ENCODE results near the gene TPRA1.

TPRA1 gene

DNA sequence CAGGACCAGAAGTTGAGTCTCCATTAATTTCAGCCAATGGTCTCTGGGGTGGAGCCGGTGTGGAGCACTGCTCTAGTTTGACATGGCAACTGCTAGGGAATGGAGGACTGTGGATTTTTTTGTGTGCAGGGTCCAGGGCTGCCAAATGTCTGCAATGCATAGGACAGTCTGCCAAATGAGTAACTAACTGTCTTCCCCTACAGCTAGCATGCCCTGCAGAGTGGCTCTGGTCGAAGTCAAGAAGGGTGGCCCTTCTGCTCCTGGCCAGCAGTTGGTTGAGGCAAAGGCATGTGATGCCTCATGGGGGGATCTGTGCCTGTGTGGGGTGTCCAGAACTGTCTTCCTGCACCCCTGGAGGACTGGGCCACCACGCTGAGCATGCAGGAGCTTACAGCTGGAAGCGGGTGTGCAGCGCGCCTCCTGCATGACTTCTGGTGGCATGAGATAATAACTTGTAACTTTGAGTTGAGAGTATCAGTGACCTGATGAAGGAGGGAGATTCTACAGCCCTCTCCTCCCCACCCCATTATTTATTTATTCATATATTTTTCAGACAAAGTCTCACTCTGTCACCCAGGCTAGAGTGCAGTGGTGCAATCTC is 4.6 kb downstream of the TPRA1 start:
- no peak overlapping the region for H3K4me3 ChIP-seq (ENCODE audit: low read length)

GRCh38 chr3:127585163-127585812 is 5.2 kb downstream of the TPRA1 start:
- no peaks in the 10 kb centered on the region for H3K9me3 ChIP-seq (ENCODE audit: control insufficient read depth, low read depth, low read length)
- H3K27me3 ChIP-seq (ENCODE audit: control insufficient read depth, insufficient read depth, low read length): peaks cover 8% of the 10 kb centered on the region
- H3K36me3 ChIP-seq (ENCODE audit: control insufficient read depth, low read depth, low read length): no peaks in the 10 kb centered on the region
- H3K9ac ChIP-seq (ENCODE audit: low read length): no peak overlapping the region
- no peak overlapping the region for H3K4me3 ChIP-seq (ENCODE audit: low read length)
- H3K4me1 ChIP-seq (ENCODE audit: control insufficient read depth, low read depth, low read length): no peaks in the 10 kb centered on the region
- H3K27ac ChIP-seq (ENCODE audit: low read length): no peak overlapping the region

More for the DNA sequence above, 4.6 kb downstream of the TPRA1 start:
- no peaks in the 10 kb centered on the region for H3K36me3 ChIP-seq (ENCODE audit: control insufficient read depth, low read depth, low read length)
- H3K4me1 ChIP-seq (ENCODE audit: control insufficient read depth, low read depth, low read length): no peaks in the 10 kb centered on the region
- H3K9me3 ChIP-seq (ENCODE audit: control insufficient read depth, low read depth, low read length): no peaks in the 10 kb centered on the region
- peaks cover 8% of the 10 kb centered on the region for H3K27me3 ChIP-seq (ENCODE audit: control insufficient read depth, insufficient read depth, low read length)
- no peak overlapping the region for H3K27ac ChIP-seq (ENCODE audit: low read length)
- no peak overlapping the region for H3K9ac ChIP-seq (ENCODE audit: low read length)

- H3K9me3 ChIP-seq (ENCODE audit: control insufficient read depth, low read depth, low read length): no peaks in the 10 kb centered on the region
- no peak overlapping the region for H3K4me3 ChIP-seq (ENCODE audit: low read length)
- no peaks in the 10 kb centered on the region for H3K4me1 ChIP-seq (ENCODE audit: control insufficient read depth, low read depth, low read length)
- peaks cover 7% of the 10 kb centered on the region for H3K27me3 ChIP-seq (ENCODE audit: control insufficient read depth, insufficient read depth, low read length)
- no peaks in the 10 kb centered on the region for H3K36me3 ChIP-seq (ENCODE audit: control insufficient read depth, low read depth, low read length)
- H3K9ac ChIP-seq (ENCODE audit: low read length): no peak overlapping the region
- H3K27ac ChIP-seq (ENCODE audit: low read length): no peak overlapping the region
Observed at GRCh38 chr3:127584734-127585133, 5.8 kb downstream of the TPRA1 start.

DNA sequence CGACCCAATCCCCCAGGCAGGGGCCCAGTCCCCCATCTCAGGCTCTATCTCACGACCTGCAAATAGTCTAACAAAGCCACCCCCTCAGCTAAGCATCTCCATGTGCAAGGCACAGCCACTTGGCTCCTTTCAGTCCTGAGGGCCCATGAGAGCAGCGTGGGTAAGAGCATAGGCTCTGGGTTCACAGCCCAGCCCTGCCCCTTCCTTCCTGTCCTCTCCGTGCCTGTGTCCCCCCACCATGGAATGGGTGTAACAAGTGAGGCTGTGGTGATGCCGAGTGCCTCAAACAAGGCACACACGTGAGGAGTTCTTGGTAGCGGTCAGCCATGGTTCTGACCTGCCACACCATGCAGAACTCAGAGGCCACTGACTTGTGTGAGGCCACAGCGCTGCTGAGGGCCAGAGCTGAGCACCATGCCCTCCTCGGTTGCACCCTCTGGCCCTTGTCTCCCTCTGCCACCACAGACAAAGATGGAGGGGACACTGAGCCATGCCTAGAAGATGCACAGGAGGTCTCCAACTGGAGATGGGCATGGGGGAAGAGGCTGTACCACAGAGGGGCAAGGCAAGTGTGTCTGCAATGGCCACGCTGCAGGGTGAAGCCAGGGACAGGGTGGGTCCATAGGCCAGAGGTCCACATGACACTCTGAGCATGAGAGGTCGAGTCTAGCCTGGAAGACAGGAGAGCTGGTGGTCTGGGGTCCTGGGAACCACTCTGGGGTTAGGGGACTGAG is 10.0 kb downstream of the TPRA1 start:
- Histone ChIP-seq H3K4me1 (ENCODE audit: control insufficient read depth, low read depth, low read length) (no peaks in the 10 kb centered on the region), H3K36me3 (ENCODE audit: control insufficient read depth, low read depth, low read length) (peaks cover 3% of the 10 kb centered on the region), H3K9ac (ENCODE audit: low read length) (no peak overlapping the region)

GRCh38 chr3:127578802-127579201 is 11.7 kb downstream of the TPRA1 start:
- no peaks in the 10 kb centered on the region for H3K9me3 ChIP-seq (ENCODE audit: control insufficient read depth, low read depth, low read length)
- no peak overlapping the region for H3K9ac ChIP-seq (ENCODE audit: low read length)
- H3K36me3 ChIP-seq (ENCODE audit: control insufficient read depth, low read depth, low read length): peaks cover 6% of the 10 kb centered on the region
- no peaks in the 10 kb centered on the region for H3K27me3 ChIP-seq (ENCODE audit: control insufficient read depth, insufficient read depth, low read length)
- H3K27ac ChIP-seq (ENCODE audit: low read length): no peak overlapping the region
- no peaks in the 10 kb centered on the region for H3K4me1 ChIP-seq (ENCODE audit: control insufficient read depth, low read depth, low read length)
- no peak overlapping the region for H3K4me3 ChIP-seq (ENCODE audit: low read length)

More for the DNA sequence above, 10.0 kb downstream of the TPRA1 start:
- Histone ChIP-seq H3K27ac (ENCODE audit: low read length) (no peak overlapping the region), H3K9me3 (ENCODE audit: control insufficient read depth, low read depth, low read length) (no peaks in the 10 kb centered on the region), H3K4me3 (ENCODE audit: low read length) (no peak overlapping the region), H3K27me3 (ENCODE audit: control insufficient read depth, insufficient read depth, low read length) (no peaks in the 10 kb centered on the region)

DNA sequence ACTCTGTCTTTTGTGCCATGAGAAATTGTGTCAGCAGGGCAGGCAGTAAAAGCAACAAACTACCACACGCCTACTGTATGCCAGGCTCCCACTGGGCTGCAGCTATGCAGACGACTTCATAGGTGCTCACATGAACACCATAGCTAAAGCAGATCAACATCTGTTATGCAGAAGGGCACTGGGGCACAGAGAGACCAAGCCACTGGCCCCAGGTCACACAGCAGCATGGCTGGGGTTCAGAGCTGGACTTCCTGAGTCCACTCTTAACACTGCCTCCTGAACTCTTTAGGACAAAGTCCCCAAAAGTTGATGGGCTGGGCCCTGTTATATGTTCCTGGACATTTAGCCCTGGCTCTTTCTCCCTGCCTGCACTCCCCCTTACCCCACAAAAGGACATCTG is 12.4 kb downstream of the TPRA1 start:
- Histone ChIP-seq H3K9ac (ENCODE audit: low read length) (no peak overlapping the region), H3K27ac (ENCODE audit: low read length) (no peak overlapping the region), H3K4me3 (ENCODE audit: low read length) (no peak overlapping the region), H3K4me1 (ENCODE audit: control insufficient read depth, low read depth, low read length) (no peaks in the 10 kb centered on the region), H3K9me3 (ENCODE audit: control insufficient read depth, low read depth, low read length) (no peaks in the 10 kb centered on the region), H3K36me3 (ENCODE audit: control insufficient read depth, low read depth, low read length) (peaks cover 6% of the 10 kb centered on the region), H3K27me3 (ENCODE audit: control insufficient read depth, insufficient read depth, low read length) (no peaks in the 10 kb centered on the region)

DNA sequence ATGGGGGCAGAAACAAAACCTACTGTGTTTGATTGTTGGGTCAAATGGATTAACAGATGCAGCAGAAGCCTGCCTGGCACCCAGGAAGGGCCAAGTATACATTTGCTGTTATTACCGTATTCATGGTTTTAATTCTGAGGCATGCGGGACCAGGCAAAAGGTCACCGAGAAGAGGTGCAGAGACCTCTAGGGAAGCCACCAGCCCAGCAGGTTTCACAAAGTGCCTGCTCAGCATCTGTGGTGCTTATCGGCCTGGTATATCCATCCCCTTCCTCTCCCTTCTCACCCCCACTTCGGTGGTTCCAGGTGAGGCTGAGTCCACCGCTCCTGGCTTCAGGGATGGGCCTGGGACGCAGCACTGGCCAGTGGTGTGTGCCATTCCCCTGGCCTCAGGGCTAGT is 13.1 kb downstream of the TPRA1 start:
- H3K9me3 ChIP-seq (ENCODE audit: control insufficient read depth, low read depth, low read length): no peaks in the 10 kb centered on the region
- no peak overlapping the region for H3K9ac ChIP-seq (ENCODE audit: low read length)
- H3K4me1 ChIP-seq (ENCODE audit: control insufficient read depth, low read depth, low read length): no peaks in the 10 kb centered on the region
- H3K27me3 ChIP-seq (ENCODE audit: control insufficient read depth, insufficient read depth, low read length): no peaks in the 10 kb centered on the region
- H3K27ac ChIP-seq (ENCODE audit: low read length): no peak overlapping the region
- no peak overlapping the region for H3K4me3 ChIP-seq (ENCODE audit: low read length)
- peaks cover 6% of the 10 kb centered on the region for H3K36me3 ChIP-seq (ENCODE audit: control insufficient read depth, low read depth, low read length)

- no peaks in the 10 kb centered on the region for H3K9me3 ChIP-seq (ENCODE audit: control insufficient read depth, low read depth, low read length)
- no peak overlapping the region for H3K27ac ChIP-seq (ENCODE audit: low read length)
- no peaks in the 10 kb centered on the region for H3K27me3 ChIP-seq (ENCODE audit: control insufficient read depth, insufficient read depth, low read length)
- no peaks in the 10 kb centered on the region for H3K4me1 ChIP-seq (ENCODE audit: control insufficient read depth, low read depth, low read length)
- peaks cover 6% of the 10 kb centered on the region for H3K36me3 ChIP-seq (ENCODE audit: control insufficient read depth, low read depth, low read length)
- no peak overlapping the region for H3K4me3 ChIP-seq (ENCODE audit: low read length)
- no peak overlapping the region for H3K9ac ChIP-seq (ENCODE audit: low read length)
Observed at GRCh38 chr3:127574880-127575878, 15.4 kb downstream of the TPRA1 start.

DNA sequence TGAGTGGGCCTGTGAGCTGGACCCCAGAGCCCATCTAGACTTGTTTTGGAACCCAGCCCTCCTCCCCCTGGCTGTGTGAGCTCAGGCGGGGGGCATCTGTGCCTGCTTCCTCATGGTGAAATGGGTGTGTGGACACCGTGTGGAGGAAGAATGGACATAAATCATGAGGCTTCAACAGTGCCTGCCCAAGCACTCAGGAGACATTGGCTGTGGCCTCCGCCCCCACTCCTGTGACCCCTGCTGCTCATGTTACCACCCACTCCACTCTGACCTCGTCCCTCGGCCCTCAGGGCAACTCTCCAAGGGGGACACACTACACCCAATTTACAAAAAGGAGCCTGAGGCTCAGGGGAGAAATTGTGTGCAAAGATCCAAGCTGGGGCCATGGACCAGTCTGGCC is 16.6 kb downstream of the TPRA1 start:
- Histone ChIP-seq H3K9me3 (ENCODE audit: control insufficient read depth, low read depth, low read length) (no peaks in the 10 kb centered on the region), H3K9ac (ENCODE audit: low read length) (no peak overlapping the region), H3K4me1 (ENCODE audit: control insufficient read depth, low read depth, low read length) (no peaks in the 10 kb centered on the region), H3K27me3 (ENCODE audit: control insufficient read depth, insufficient read depth, low read length) (no peaks in the 10 kb centered on the region), H3K36me3 (ENCODE audit: control insufficient read depth, low read depth, low read length) (peaks cover 6% of the 10 kb centered on the region), H3K4me3 (ENCODE audit: low read length) (no peak overlapping the region), H3K27ac (ENCODE audit: low read length) (no peak overlapping the region)

- H3K27ac ChIP-seq (ENCODE audit: low read length): no peak overlapping the region
- no peaks in the 10 kb centered on the region for H3K4me1 ChIP-seq (ENCODE audit: control insufficient read depth, low read depth, low read length)
- no peaks in the 10 kb centered on the region for H3K9me3 ChIP-seq (ENCODE audit: control insufficient read depth, low read depth, low read length)
- no peak overlapping the region for H3K4me3 ChIP-seq (ENCODE audit: low read length)
- H3K36me3 ChIP-seq (ENCODE audit: control insufficient read depth, low read depth, low read length): peaks cover 5% of the 10 kb centered on the region
- H3K9ac ChIP-seq (ENCODE audit: low read length): no peak overlapping the region
- no peaks in the 10 kb centered on the region for H3K27me3 ChIP-seq (ENCODE audit: control insufficient read depth, insufficient read depth, low read length)
Observed at GRCh38 chr3:127573401-127573800, 17.1 kb downstream of the TPRA1 start.

- Histone ChIP-seq H3K9me3 (ENCODE audit: control insufficient read depth, low read depth, low read length) (no peaks in the 10 kb centered on the region), H3K27ac (ENCODE audit: low read length) (no peak overlapping the region), H3K27me3 (ENCODE audit: control insufficient read depth, insufficient read depth, low read length) (no peaks in the 10 kb centered on the region), H3K9ac (ENCODE audit: low read length) (no peak overlapping the region), H3K36me3 (ENCODE audit: control insufficient read depth, low read depth, low read length) (peaks cover 3% of the 10 kb centered on the region), H3K4me3 (ENCODE audit: low read length) (no peak overlapping the region), H3K4me1 (ENCODE audit: control insufficient read depth, low read depth, low read length) (no peaks in the 10 kb centered on the region)
Observed at GRCh38 chr3:127572735-127573134, 17.8 kb downstream of the TPRA1 start.

Data from iPS-18a (cell line).